ENCODE results near the gene TM9SF4.
"Not testable (repeated sequence)": the region's sequence is repeated elsewhere in the genome, so short reads cannot be mapped to it uniquely, and the experiment has no call there.

TM9SF4 gene

DNA sequence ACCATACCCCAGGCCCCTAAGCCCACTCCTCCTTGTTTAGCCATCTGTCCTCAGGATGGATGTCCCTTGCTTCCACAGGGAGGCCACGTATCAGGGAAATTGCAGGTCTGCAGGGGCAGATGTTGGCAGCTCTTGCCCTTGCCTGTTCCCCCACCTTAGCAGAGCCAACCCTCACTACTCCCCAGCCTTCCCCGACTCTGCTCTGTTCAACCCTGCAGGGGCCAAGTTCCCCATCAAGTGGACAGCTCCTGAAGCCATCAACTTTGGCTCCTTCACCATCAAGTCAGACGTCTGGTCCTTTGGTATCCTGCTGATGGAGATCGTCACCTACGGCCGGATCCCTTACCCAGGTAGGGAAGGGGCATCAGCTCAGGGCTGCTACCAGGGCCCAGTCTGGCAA, 10.7 kb upstream of the TM9SF4 start:
- DNase-seq = no peak

- no peak for DNase-seq
Observed at GRCh38 chr20:32108814-32109391, 611 bp upstream of the TM9SF4 start.

GRCh38 chr20:32110173-32110704, 725 bp downstream of the TM9SF4 start:
- DNase-seq = no peak

GRCh38 chr20:32110727-32111126, 1.2 kb downstream of the TM9SF4 start:
- no peak for DNase-seq

- DNase-seq = no peak
Observed at GRCh38 chr20:32111156-32111686, 1.7 kb downstream of the TM9SF4 start.

DNA sequence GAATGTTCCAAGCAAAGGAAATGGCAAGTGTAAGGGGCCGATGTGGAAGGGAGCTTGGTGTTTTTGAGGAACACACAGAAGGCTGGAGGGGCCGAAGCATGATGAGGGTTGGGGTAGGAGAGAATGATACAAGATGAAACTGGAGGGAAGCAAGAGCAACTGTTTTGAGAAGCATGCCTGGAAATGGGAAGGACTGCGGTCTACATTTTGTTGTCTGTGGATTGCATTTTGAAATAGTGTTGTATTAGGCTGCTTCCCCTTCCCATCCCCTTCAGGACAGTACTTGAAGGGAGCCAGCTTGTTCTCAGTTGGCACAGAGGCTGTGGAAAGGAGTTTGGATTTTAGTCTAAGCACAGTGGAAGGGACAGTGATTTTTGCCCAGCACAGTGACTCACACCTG, 2.2 kb downstream of the TM9SF4 start:
- DNase-seq = no peak

DNA sequence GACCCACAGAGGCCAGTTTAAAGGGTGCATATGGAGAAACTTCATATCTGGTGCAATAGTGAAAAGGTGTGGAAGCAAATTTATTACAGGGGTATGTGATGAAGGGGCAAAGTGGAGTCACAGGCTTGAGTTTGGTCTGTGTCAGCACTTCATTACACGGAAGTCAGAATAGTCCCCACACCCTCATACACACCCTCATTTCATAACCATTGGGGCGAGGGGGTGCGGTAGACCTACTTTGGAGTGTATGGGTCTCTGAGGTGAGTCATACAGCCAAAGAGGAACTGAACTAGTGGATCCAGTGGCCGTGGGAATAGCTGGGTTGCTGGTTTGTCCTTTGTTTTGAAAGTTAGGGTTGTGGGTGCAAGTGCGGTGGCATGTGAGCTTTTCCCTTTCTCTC, 3.3 kb downstream of the TM9SF4 start:
- DNase-seq = no peak

DNA sequence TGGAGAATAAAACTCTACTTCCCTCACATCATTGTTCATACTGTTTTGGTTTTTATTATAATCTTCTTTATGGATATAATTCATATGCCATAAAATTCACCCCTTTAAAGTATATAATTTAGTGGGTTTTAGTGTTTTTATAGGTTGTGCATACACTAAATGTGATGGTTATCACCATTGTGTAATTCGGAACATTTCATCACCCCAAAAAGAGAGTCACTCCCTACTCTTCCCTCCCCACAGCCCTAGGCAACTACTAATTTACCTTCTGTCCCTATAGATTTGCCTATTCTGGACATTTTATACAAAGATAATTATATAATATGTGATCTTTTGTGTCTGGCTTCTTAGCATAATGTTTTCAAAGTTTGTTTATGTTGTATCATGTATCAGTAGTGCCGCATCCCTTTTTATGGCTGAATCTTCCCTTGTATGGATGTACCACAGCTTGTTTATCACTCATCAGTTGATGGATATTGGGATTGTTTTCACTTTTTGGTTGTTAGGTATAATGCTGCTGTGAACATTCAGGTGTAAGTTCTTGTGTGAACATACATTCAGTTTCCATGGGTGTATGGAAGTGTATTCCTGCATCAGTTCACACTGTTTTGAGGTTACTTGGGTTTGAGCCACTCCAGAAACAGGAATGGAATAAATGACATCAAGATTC, 4.2 kb downstream of the TM9SF4 start:
- DNase-seq = no peak

DNA sequence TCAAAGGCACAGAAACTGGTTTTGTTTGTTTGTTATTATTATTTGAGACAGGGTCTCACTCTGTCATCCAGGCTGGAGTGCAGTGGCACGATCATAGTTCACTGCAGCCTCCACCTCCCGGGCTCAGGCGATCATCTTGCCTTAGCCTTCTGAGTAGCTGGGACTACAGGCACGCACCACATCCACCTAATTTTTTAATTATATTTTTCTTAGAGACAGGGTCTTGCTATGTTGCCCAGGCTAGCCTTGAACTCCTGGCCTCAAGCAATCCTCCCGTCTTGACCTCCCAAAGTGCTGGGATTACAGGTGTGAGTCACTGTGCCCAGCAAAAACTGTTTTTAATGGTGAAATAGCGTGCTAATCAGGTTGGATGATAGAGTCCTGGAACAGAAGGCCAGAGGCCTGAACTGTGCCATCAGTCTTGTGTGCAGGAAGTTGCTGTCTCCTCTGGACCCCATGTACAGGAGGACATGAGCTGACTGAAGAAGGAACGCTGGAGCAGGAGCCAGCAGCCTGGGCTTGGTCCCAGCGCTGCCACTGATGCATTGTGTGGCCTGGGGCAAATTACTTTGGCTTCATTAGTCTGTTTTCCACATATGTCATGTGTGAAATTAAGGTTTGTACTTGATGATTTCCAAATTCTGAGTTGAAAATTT, 4.9 kb downstream of the TM9SF4 start:
- no peak for DNase-seq

GRCh38 chr20:32115211-32115767, 5.8 kb downstream of the TM9SF4 start:
- no peak for DNase-seq

- DNase-seq = no peak
Observed at GRCh38 chr20:32116079-32116521, 6.6 kb downstream of the TM9SF4 start.

DNA sequence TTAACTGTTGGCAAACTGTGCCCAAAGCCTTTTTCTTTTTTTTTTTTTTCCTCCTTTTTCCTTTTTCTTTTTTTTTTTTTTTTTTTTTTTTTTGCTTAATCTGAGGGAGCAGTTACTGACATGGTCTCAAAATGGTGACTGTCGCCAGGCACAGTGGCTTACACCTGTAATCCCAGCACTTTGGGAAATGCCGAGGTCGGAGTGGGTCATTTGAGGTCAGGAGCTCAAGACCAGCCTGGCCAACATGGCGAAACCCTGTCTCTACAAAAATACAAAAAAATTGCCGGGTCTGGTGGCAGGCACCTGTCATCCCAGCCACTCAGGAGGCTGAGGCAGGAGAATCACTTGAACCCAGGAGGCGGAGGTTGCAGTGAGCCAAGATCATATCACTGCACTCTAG, 7.3 kb downstream of the TM9SF4 start:
- DNase-seq = not testable (repeated sequence)

- not testable (repeated sequence) for DNase-seq
Observed at GRCh38 chr20:32118427-32118826, 8.9 kb downstream of the TM9SF4 start.

DNA sequence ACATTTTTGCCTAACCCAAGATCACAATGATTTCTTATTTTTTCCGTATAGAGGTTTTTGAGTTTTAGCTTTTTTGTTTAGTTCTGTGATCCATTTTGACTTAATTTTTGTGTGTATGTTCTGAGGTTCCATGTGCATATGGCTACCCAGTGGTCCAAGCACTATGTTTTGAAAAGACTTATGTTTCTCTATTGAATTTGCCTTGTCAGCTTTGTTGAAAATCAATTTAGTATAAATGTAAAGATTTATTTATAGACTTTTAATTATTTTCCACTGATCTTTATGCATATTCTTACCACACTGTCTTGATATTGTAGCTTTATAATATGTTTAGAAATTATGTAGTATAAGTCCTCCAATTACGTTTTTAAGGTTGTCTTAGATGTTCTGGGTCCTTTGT, 10.2 kb downstream of the TM9SF4 start:
- DNase-seq = no peak

DNA sequence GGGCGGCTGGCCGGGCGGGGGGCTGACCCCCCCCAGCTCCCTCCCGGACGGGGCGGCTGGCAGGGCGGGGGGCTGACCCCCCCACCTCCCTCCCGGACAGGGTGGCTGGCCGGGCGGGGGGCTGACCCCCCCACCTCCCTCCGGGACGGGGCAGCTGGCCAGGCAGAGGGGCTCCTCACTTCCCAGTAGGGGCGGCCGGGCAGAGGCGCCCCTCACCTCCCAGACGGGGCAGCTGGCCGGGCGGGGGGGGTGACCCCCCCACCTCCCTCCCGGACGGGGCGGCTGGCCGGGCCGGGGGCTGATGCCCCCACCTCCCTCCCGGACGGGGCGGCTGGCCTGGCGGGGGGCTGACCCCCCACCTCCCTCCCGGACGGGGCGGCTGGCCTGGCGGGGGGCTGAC, 12.4 kb downstream of the TM9SF4 start:
- DNase-seq = not testable (repeated sequence)

DNA sequence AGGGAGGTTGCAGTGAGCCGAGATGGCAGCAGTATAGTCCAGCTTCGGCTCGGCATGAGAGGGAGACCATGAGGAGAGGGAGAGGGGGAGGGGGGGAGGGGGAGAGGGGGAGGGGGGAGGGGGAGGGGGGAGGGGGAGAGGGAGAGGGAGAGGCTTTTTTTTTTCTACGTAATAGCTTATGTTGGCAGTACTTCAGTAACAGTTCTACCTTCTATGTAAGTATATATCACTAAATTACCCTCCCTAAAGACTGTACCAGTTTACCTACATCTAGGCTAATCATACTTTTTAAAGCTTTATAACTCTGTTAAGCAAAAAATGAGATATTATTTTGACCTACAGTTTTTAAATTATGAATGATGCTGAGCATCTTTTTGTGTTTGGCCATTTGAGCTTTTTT, 13.6 kb downstream of the TM9SF4 start:
- DNase-seq = no peak

DNA sequence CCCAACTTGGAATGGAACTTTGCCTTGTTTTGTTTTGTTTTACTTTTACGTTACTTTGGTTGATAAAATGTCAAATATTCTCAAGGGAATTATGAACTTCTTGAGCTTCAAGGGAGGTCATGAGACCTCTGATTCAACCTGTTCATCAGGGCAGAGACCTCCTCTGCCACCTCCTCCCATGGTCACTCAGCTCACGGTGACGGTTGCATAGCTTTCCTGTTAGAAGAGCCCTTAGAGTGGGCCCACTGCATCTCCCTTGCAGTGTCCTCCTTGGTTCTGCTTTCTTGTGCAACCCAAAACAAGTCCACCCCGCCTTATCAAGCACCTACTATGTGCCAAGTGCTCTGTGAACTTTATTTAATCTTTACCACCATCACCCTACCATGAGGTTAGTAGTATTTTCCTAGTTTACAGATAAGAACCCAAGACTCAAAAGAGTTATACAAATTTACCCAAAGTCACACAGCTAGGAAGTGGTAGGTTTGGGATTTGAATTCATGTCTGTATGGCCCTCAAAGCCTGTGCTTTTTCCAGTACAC, 15.5 kb downstream of the TM9SF4 start:
- no peak for DNase-seq

DNA sequence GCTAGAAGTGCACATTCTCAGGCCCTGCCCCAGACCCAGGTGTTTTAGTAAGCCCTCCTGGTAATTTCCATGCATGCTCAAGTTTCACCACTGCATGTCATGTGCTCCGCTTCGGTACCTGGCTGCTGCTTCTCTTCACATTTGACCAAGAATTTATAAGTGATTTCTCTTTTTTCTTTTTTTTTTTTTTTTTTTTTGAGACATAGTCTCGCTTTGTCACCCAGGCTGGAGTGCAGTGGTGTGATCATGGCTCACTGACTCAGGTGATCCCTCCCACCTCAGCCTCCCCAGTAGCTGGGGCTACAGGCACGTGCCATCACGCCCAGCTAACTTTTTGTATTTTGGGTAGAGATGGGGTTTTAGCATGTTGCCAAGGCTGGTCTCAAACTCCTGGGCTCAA, 16.0 kb downstream of the TM9SF4 start:
- DNase-seq = no peak

DNA sequence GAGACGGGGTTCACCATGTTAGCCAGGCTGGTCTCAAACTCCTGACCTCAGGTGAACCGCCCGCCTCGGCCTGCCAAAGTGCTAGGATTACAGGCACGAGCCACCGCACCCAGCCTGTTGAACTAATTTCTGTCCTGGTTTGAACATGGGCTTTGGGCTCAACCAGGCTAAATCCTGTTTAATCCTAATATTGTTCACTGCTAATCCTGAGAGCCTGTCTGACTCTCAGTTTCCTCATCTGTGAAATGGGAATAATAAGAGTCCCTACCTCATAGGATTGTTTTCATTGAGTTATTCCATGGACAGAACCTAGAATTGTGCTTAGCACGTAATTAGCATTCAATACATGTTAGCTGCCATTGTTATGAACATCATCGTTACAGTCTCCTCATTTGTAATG, 17.4 kb downstream of the TM9SF4 start:
- DNase-seq = no peak

GRCh38 chr20:32127347-32127746, 17.8 kb downstream of the TM9SF4 start:
- DNase-seq = no peak

DNA sequence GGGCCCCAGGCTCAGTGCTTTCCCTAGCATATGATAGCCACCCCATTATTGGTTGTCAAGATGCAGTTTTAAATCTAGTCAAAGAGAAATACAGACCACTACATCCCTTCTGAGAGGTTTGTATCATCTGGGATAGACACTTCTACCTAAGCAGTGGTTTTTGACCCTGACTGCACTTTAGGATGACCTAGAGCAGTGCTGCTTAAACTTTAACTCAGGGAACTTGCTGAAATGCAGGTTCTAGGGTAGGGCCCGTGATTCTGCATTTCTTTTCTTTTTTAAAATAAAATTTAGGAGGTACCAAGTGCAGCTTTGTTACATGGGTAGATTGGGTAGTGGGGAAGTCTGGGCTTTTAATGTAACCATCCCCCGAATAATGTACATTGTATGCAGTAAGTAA, 18.7 kb downstream of the TM9SF4 start:
- DNase-seq = no peak

DNA sequence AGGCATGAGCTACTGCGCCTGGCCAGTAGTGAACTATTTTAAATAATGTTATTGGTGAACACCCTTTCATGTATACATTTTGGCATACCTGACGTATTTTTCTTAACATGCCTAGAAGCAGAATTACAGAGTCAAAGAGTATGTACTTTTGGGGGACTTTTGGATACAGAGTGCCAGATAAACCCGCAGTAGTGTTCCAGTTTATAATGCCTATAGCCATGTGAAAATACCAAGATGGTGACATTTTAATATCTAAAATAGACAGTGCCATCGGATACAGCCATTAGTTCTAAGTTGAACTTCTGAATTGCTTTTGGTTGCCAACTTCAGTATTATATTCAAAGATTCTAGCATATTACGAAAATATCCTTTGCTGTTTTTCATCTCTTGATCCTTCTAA, 20.3 kb downstream of the TM9SF4 start:
- no peak for DNase-seq

GRCh38 chr20:32130352-32130751, 20.8 kb downstream of the TM9SF4 start:
- no peak for DNase-seq
